Stomach smooth muscle (tissue), 2 donors: ENCODE results near the gene EIF2B4.
A peak's percentile ranks its signal among the peaks of the same experiment; 100 is the strongest.
"Not testable (repeated sequence)": the region's sequence is repeated elsewhere in the genome, so short reads cannot be mapped to it uniquely, and the experiment has no call there.

Source experiments
- H3K27ac ChIP-seq: one replicate; pipeline ENCODE4 v1.7.0; 2013; ENCODE audit warnings: mild to moderate bottlenecking, low read length, inconsistent platforms
- H3K27me3 ChIP-seq, 2 donors: one replicate each; pipeline ENCODE4 v1.7.0; 2013; ENCODE audit warnings: low read length in 2 of 2; ENCODE audit not compliant: insufficient read depth in 2 of 2, control insufficient read depth in 1 of 2
- H3K36me3 ChIP-seq, 2 donors: one replicate each; pipeline ENCODE4 v1.7.0; 2013; ENCODE audit warnings: low read length in 2 of 2; ENCODE audit not compliant: control insufficient read depth in 2 of 2, insufficient read depth in 2 of 2
- H3K4me1 ChIP-seq: one replicate; pipeline ENCODE4 v1.7.0; 2013; ENCODE audit warnings: low read length; ENCODE audit not compliant: control insufficient read depth, insufficient read depth
- H3K4me3 ChIP-seq, 2 donors: one replicate each; pipeline ENCODE4 v1.7.0; 2013; ENCODE audit warnings: low read length in 2 of 2
- H3K9ac ChIP-seq, 2 donors: one replicate each; pipeline ENCODE4 v1.7.0; 2013; ENCODE audit warnings: low read length in 2 of 2, mild to moderate bottlenecking in 1 of 2
- H3K9me3 ChIP-seq, 2 donors: one replicate each; pipeline ENCODE4 v1.7.0; 2013; ENCODE audit warnings: low read length in 2 of 2; ENCODE audit not compliant: control insufficient read depth in 2 of 2
- donor health status: healthy.
- donor health status: Pancreatic carcinoma.

The EIF2B4 gene

DNA sequence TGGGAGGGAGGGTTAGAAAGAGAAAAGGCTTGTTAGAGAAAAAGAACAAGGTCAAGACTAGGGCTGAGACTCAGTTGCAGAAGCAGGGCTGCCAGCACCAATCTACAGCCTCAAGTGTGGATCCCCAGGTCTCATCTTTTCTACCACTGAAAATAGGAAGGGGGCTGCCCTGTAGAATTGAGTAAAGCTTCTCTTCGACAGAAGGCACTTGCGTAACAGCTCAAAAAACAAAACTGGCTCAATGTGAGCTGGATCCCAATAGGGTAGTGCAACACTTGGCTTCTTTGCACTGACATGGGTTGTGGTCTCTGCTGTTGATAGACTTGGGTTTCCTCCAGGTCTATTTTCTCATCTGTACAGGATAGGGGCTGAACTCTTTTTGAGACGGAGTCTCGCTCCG is 45.4 kb downstream of the EIF2B4 start:
- H3K4me1 ChIP-seq = peaks cover 18% of the 10 kb centered on the region
- H3K27ac ChIP-seq = no peak overlapping the region
- no peak overlapping the region for H3K9ac ChIP-seq
- H3K9me3 ChIP-seq = no peaks in the 10 kb centered on the region
- H3K4me3 ChIP-seq = no peak overlapping the region
- no peaks in the 10 kb centered on the region for H3K27me3 ChIP-seq
- H3K36me3 ChIP-seq = peaks cover 29 to 33% of the 10 kb centered on the region in 2 donors

DNA sequence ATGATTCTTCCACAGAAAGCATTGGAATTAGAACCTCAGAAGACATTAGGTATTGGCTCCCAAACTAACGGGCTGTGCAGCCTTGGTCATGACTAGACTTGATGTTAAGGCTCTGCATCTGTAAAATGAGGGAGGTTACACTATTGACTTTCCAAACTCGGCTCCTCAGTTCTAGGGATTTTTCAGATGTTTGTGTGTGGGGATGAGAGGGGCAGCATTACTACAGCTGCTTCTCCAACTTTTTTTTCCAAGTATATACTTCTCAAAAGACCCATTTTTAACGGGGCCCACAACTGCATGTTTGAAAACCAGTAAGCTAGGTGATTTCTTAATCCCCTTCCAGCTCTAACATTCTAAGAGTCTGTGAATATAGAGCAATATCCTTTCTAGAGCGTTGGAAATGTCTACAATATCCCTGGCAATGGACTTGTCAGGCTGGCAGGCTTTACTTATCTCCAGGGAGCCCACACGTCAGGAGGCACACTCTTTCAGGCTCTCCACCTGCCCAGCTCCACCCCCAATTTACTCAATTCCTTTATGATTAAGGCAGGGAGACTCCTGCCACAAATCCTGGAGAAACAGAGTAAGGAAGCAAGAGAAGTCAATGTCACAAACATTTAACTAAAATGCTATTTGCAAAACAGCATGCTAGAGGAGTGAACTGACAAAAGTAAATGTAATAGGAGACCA is 46.4 kb downstream of the EIF2B4 start:
- Histone ChIP-seq H3K4me1 (peaks cover 18% of the 10 kb centered on the region), H3K27ac (peak overlapping the region; percentile 98), H3K4me3 (peak overlapping the region; percentile 85 to 98), H3K36me3 (peaks cover 21 to 23% of the 10 kb centered on the region in 2 donors), H3K9ac (peak overlapping the region; percentile 95 to 97), H3K27me3 (no peaks in the 10 kb centered on the region), H3K9me3 (no peaks in the 10 kb centered on the region)

DNA sequence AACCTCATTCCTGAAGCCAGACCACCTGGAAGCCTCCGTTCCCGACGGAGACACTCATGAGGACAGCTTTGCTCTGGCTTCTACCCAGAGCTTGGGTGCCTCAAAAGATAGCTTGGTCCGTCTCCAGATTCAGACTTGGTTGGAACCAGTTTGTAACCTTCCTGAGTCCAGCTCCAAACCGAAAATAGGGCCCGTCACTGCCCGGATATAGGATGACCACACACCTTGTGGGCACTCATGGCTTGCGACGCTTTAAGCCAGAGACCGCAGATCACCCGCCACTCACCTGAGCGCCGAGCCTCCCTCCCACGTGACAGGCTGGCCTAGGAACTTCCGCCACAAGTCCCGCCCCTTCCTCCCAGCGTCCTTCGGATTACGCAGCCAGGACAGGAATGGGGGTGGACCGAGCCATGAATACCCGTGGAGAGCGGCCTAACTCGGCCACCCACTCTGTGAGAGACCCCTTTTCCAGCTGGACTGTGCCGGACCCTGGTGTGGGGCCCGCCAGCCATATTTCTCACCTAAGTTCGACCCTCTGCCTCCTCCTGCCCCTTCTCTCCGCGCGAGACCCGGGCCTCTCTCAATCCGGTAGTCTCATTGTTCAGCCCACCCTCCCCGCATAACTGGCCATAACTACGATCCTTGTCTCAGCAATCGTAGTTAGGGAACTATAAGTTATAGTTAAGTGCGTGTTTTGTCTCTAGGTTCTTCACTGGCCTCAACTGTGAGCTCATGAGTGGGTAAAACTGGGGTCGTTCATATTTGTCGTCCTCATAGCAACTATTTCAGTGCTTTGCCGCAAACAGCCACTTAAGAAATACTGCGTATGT is 47.2 kb downstream of the EIF2B4 start, which contains the start of gene MPV17:
Gene MPV17, minus strand, starts transcription at position 332 of the 830 bp plus-strand sequence. CDS start 580 bp downstream, outside the sequence.
- Histone ChIP-seq H3K4me3 (peak within 1 kb of the TSS; percentile 85 to 98), H3K36me3 (peaks cover 13 to 16% of the 10 kb centered on the region in 2 donors), H3K4me1 (peaks cover 18% of the 10 kb centered on the region), H3K27me3 (no peaks in the 10 kb centered on the region), H3K27ac (peak within 1 kb of the TSS; percentile 98), H3K9ac (peak within 1 kb of the TSS; percentile 95 to 97), H3K9me3 (no peaks in the 10 kb centered on the region)

DNA sequence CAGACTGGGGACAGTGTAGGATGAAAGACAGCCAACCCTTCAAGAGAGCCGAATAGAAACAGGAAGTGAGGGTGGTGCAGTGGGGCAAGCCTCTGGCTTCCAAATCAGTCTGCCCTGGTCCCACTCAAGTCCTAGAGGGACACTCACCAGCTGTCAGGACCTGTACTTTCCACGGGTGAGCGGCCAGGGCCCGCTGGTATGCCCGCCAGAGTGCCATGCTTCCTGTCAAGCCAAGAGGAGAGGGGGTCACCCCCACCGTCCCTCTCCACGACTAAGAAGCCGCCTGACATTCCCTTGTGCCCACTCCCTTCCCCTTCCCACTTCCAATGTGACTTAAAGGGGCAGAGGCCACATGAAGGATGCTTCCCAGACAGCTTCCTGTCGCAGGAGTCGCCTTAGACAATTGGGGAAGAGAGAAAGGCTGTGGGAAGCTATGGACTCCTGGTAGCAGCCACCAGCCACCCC is 47.8 kb downstream of the EIF2B4 start:
- peaks cover 11 to 12% of the 10 kb centered on the region in 2 donors for H3K36me3 ChIP-seq
- H3K4me1 ChIP-seq = peaks cover 18% of the 10 kb centered on the region
- peak overlapping the region; percentile 98 for H3K27ac ChIP-seq
- H3K27me3 ChIP-seq = no peaks in the 10 kb centered on the region
- H3K4me3 ChIP-seq = peak overlapping the region; percentile 85 to 98
- no peaks in the 10 kb centered on the region for H3K9me3 ChIP-seq
- peak overlapping the region; percentile 95 to 97 for H3K9ac ChIP-seq

DNA sequence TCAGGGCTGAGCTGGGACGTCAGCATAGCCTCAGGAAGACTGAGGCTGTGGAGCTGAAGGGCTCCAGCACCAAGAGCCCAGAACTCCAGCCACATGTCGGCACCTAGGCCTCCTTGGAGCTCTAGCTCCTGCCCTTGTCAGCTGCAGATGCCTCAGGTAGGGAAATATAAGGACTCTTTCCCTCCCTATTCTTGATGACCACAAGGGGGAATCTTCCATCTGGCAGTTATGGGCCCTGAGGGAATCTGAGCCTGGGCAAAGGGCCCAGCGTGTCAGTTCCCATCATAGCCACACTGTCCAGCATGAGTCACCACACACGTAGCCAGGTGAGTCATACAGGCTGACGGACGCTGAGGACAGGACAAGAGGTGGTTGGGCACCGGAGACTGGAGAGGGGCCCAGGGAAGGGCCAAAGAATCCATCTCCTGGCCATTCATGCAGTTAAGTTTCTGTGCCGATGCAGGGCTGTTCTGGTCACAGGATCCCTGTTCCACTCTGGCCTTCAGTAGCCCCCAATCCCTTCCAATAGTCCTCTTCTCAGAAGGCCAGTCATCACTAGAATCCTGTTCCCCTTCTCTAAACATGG is 49.1 kb downstream of the EIF2B4 start:
- Histone ChIP-seq H3K4me3 (no peak overlapping the region), H3K36me3 (peaks cover 0 to under 1% of the 10 kb centered on the region in 2 donors), H3K27ac (no peak overlapping the region), H3K27me3 (no peaks in the 10 kb centered on the region), H3K4me1 (peaks cover 18% of the 10 kb centered on the region), H3K9me3 (no peaks in the 10 kb centered on the region), H3K9ac (no peak overlapping the region)

DNA sequence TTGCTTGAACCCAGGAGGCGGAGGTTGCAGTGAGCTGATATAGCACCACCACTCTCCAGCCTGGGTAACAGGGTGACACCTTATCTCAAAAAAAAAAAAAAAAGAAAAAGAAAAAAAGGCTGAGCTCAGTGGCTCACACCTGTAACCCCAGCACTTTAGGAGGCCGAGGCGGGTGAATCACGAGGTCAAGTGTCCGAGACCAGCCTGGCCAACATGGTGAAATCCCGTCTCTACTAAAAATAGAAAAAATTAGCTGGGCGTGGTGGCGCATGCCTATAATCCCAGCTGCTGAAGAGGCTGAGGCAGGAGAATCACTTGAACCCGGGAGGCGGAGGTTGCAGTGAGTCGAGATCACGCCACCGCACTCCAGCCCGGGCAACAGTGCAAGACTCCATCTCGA is 50.3 kb downstream of the EIF2B4 start:
- H3K4me1 ChIP-seq = peaks cover 18% of the 10 kb centered on the region
- H3K4me3 ChIP-seq, H3K9me3 ChIP-seq, H3K27ac ChIP-seq, H3K9ac ChIP-seq, H3K36me3 ChIP-seq, H3K27me3 ChIP-seq: not testable (repeated sequence)

DNA sequence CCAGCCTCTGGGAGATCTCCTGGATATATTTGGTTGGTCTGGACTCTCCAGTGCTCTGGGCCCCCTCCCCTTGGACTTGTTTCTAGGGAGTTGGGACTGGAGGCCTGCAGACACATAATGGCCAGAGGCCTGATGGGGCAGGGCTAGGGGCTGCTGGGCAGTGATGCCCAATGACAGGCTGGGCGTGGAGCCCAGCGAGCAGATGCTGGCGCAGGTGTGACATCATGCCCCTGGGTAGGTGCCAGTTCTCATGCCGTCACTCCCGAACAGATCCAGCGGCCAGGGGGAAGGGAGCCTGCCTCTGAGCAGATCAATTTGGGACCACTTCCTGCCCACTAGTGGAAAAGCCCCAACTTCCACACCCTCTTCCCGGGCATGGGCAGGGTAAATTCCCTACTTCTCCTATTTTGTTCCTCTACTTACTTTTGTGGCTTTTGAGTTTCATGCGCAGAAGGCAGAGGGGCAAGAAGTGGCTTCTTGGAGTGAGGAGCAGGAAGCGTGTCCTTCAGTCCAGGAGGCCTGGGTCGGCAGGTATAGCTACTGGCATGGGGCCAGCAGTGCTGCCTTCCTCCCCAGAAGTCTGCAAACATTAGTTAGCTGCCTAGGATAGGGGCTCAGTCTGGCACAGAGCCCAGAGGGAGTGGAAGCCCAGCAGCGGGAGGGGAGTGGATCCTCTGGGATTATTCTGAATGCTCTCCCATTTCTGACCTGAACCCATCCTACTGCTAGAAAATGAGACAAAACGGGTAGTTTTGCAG is 53.3 kb downstream of the EIF2B4 start:
- H3K4me3 ChIP-seq = no peak overlapping the region
- H3K27ac ChIP-seq = no peak overlapping the region
- H3K36me3 ChIP-seq = peaks cover 0 to 4% of the 10 kb centered on the region in 2 donors
- H3K9ac ChIP-seq = no peak overlapping the region
- H3K4me1 ChIP-seq = peaks cover 7% of the 10 kb centered on the region
- no peaks in the 10 kb centered on the region for H3K9me3 ChIP-seq
- H3K27me3 ChIP-seq = no peaks in the 10 kb centered on the region

DNA sequence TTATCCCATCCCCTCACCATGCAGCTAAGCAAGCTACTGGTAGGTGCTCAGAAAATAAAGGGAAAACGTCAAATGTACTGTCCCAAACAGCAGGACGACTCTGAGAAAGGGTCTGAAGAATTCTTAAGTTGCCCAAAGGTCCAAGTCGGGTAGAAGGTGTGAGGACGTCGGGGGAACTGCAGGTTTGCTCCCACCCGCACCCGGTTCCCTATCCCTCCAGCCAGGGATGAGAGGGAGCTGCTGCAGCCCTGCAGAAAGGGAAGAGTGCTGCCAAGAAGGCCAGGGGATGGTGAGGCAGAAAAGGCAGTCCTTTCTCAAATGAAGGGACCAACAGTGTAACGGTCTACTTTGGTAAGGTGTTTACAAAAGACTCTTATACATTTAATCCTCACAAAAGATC is 55.0 kb downstream of the EIF2B4 start:
- H3K4me1 ChIP-seq = no peaks in the 10 kb centered on the region
- no peak overlapping the region for H3K9ac ChIP-seq
- H3K36me3 ChIP-seq = peaks cover 3 to 11% of the 10 kb centered on the region in 2 donors
- H3K9me3 ChIP-seq = no peaks in the 10 kb centered on the region
- H3K4me3 ChIP-seq = no peak overlapping the region
- no peaks in the 10 kb centered on the region for H3K27me3 ChIP-seq
- no peak overlapping the region for H3K27ac ChIP-seq

DNA sequence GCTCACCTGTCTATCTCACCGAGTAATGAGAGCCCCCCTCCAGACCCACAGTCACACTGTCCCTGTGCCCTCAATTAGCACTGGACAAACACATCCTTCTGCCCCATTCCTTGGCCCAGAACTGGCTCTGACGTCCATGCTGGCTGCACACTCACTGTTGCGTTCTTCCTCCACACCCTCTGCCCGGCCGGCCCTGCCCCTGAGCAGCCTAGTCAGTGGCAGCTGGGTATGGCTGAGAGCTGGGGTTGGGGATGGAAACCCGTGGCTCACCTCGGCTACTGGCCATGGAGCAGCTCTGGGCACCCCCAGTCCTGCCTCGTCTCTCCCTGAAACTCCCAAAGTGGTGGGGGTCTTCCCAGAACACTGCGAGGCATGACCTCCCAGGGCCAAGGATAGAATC is 55.4 kb downstream of the EIF2B4 start:
- Histone ChIP-seq H3K36me3 (peaks cover 5 to 13% of the 10 kb centered on the region in 2 donors), H3K4me3 (no peak overlapping the region), H3K9ac (no peak overlapping the region)

More for the DNA sequence above, 55.4 kb downstream of the EIF2B4 start:
- Histone ChIP-seq H3K9me3 (no peaks in the 10 kb centered on the region), H3K27ac (no peak overlapping the region), H3K4me1 (no peaks in the 10 kb centered on the region), H3K27me3 (peaks cover 0 to 2% of the 10 kb centered on the region in 2 donors)
